Bronchial smooth muscle cell (primary cell): Measurements from ENCODE around the gene PALM. TPM values are rescaled to one million over a fixed set of nuclear protein-coding genes. Genes with fewer than 3 reads are reported as not detected.

Experiments used
- total RNA-seq: library from RNA; depleted of rRNA; stranded (reverse); fragments of >200 nt; gene quantifications from 2 replicates; pipeline ENCODE4 v1.2.1, GENCODE V29; 2014

PALM gene
- total RNA-seq, result 12.5 and 68.7 TPM in 2 replicates

DNA sequence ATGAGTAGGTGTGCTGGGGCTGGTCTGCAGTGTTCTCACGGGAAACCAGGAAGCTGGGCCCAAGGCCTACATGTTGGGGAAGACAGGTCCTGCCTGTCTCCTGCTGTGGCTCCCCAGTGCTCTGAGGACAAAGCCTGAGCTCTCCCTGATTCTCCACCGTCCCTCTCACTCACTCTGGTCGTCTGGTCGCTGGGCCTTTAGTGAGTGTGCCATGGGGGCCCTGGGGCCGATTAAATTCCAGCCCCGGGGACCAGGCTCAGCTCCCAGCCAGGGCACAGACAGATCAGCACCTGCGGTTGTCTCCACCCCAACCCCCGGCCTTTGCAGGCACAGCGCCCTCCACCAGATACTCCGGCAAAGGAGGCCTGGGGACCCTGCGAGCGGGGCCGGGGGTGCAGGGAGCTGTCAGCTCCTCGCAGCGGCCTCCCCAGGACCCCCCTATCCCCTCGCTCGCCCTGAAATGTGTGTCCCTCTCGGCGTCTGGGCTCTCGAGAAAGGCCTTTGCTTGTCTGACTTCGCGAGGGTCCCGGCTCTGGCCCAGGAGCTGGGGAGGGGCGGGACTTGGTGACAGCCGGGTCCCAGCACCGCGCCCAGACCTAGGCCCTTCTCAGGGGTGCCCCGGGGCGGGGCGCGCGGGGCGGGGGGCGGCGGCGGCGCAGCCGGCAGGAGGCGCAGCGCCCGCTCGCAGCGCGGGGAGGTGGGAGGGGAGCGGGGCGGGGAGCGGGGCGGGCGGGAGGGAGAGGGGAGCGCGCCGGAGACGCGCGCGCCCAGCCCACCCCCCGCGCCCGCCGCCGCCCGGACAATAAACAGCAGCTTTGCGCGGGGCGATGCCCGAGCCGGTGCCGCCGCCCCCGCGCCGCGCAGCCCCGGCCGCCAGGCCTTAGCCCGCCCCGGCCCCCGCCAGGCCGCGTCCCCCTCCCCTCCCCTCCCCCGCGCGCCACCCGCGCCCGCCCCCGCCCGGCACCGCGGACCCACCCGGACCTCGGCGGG, at the start of gene PALM:
Gene PALM, plus strand, starts transcription at position 782 of the 990 bp plus-strand sequence. CDS start 212 bp downstream, outside the sequence.

GRCh38 chr19:662962-663681, 45.6 kb upstream of the PALM start, which contains the start of gene RNF126:
RNF126 (minus strand) TSS chr19:663214; CDS start chr19:663121, 93 bp downstream.

GRCh38 chr19:676339-677105, 32.2 kb upstream of the PALM start, which contains the start of gene FSTL3:
FSTL3 (plus strand) TSS chr19:676392; CDS start chr19:676424, 32 bp downstream.

DNA sequence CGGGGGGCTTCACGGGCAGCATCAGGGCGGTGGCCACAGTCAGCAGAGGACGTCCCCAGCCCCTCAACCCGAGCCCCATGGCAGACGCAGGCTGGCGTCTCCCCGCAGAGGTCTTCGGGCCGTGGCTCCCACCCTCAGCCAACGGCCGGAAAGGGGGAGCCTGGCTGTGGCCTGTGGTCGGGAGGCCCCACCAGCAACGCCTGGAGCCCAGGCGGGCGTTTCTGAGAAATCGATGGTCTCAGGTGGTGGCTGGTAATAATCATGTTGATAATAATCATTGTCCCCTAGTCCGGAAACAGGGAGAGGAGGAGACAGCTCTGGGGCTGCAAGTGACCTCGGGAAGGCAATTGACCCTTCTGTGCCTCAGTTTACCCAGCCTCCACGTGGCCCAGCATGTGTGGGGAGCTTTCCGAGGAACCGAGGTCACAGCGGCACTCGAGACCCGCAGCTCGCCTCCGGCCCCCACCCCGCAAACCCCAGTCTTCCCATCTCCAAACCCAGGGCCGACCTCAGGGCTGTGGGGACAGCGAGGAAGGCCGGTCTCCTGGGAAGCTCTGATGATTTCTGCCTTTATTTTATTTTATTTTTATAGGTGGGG, 13.3 kb upstream of the PALM start, which contains the start of gene PRSS57:
Gene PRSS57, minus strand, starts transcription at position 101 of the 598 bp plus-strand sequence. Its CDS starts 22 bp downstream, at position 79.

GRCh38 chr19:750640-751423, 42.1 kb downstream of the PALM start, which contains the start of gene MISP:
MISP (plus strand) TSS chr19:751112; CDS start chr19:756947, 5,835 bp downstream.

DNA sequence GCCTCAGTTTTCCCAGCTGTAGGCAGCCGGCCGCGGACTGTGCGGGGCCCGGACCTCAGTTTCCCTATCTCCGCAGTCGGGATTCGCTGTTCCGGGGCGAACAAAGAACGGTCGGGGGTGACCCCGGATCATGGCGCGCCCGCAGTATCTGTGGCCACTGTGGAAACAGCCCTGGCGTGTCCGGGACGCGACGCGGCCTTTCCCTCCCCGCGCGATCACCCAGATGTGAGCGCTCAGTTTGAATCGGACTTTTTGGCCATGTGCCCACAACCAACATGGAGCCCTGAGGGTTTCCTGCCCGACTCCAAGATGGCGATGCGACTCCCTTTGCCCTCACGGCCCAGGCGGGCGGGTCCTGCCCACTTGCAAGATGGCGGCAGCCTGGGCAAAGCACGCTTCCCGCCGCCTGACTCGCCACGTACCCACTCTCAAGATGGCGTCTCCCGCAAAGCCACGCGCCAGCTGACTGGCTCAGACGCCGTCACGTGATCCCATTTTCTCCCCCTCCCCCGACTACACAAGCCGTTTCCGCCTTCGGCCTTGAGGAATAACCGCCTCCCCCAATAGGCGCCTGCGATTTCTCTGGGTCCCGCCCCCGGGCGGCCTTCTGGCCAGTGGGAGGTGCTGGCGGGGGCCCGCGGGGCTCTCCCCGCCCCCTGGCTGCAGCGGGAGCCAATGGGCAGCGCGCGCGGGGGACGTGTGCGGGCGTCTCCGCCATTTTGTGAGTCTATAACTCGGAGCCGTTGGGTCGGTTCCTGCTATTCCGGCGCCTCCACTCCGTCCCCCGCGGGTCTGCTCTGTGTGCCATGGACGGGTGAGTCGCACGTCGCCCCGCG, 88.2 kb downstream of the PALM start, which contains the start of gene PTBP1:
Gene PTBP1, plus strand, starts transcription at position 761 of the 836 bp plus-strand sequence. Its CDS starts 46 bp downstream, at position 807.

Other genes with a start within 250 kb of the PALM start
- gene SHC2, start 247.9 kb upstream of the PALM start, total RNA-seq, result 1.7 and 2.5 TPM in 2 replicates
- under 0.01 TPM in 1 of 2 replicates, not detected in the other for gene MADCAM1, start 212.4 kb upstream of the PALM start, total RNA-seq
- 33.4 and 50.4 TPM in 2 replicates for gene TPGS1, start 201.4 kb upstream of the PALM start, total RNA-seq
- gene CDC34, start 177.2 kb upstream of the PALM start, total RNA-seq, result 61.3 and 76.7 TPM in 2 replicates
- not detected in 2 replicates for gene GZMM, start 164.9 kb upstream of the PALM start, total RNA-seq
- 256 and 287 TPM in 2 replicates for gene BSG, start 136.3 kb upstream of the PALM start, total RNA-seq
- 1.5 and 1.6 TPM in 2 replicates for gene HCN2, start 119.1 kb upstream of the PALM start, total RNA-seq
- 14.7 and 17.2 TPM in 2 replicates for gene POLRMT, start 75.4 kb upstream of the PALM start, total RNA-seq
- 0.16 TPM in 1 of 2 replicates, not detected in the other for gene FGF22, start 69.1 kb upstream of the PALM start, total RNA-seq
- 10.1 and 11.6 TPM in 2 replicates for gene RNF126, start 45.7 kb upstream of the PALM start, total RNA-seq
- gene FSTL3, start 32.5 kb upstream of the PALM start, total RNA-seq, result 24.1 and 37.4 TPM in 2 replicates
- not detected in 2 replicates for gene PRSS57, start 13.5 kb upstream of the PALM start, total RNA-seq
- gene MISP, start 42.2 kb downstream of the PALM start, total RNA-seq, result 0.32 and 0.43 TPM in 2 replicates
- gene PTBP1, start 88.5 kb downstream of the PALM start, total RNA-seq, result 58.3 and 65.3 TPM in 2 replicates
- 0.47 and 0.77 TPM in 2 replicates for gene PLPPR3, start 113.0 kb downstream of the PALM start, total RNA-seq
- 0.16 TPM in 1 of 2 replicates, not detected in the other for gene AZU1, start 118.9 kb downstream of the PALM start, total RNA-seq
- not detected in 2 replicates for gene PRTN3, start 132.1 kb downstream of the PALM start, total RNA-seq
- gene ELANE, start 143.4 kb downstream of the PALM start, total RNA-seq, result 0.16 and 0.69 TPM in 2 replicates
- 56.0 and 362 TPM in 2 replicates for gene CFD, start 150.7 kb downstream of the PALM start, total RNA-seq
- gene MED16, start 184.3 kb downstream of the PALM start, total RNA-seq, result 26.5 and 35.5 TPM in 2 replicates
- gene RNU6-9, start 184.5 kb downstream of the PALM start, total RNA-seq, result not detected in 2 replicates
- gene R3HDM4, start 204.3 kb downstream of the PALM start, total RNA-seq, result 12.3 and 14.0 TPM in 2 replicates
- 0.09 TPM in 1 of 2 replicates, not detected in the other for gene KISS1R, start 208.4 kb downstream of the PALM start, total RNA-seq
- gene ARID3A, start 217.1 kb downstream of the PALM start, total RNA-seq, result 12.6 and 17.0 TPM in 2 replicates